GM23248 (cell line): ENCODE data around the gene LRFN3.

ENCODE experiments used
- EZH2 ChIP-seq: fragments of 200-600 bp; sonication (generic); IDR thresholded peaks from 2 replicates; pipeline ENCODE4 v1.6.1; 2018; ENCODE audit warnings: antibody characterized with exemption, mild to moderate bottlenecking; ENCODE audit not compliant: insufficient read depth, poor library complexity, severe bottlenecking
- EZH2phosphoT487 ChIP-seq: fragments of 200-600 bp; sonication (generic); IDR thresholded peaks from 2 replicates; pipeline ENCODE4 v1.6.1; 2018; ENCODE audit warnings: antibody characterized with exemption, moderate library complexity, mild to moderate bottlenecking, low read depth; ENCODE audit not compliant: insufficient read depth

DNA sequence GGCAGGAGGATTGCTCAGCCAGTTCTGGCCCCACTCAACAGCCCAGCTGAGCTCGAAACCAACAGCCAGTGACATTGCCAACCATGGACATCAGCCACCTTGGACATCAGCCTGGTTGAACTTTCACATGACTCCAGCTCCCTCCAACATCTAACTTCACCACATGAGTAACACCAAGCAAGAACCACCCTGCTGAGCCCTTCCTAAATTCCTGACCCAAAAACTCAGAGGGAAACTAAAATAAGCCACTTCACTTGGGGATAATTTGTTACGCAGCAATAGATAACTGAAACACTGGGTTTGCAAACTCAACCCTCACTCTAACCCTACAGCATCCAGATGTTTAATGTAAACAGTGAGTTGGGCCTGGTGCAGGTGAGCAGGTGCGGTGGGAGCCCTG, 10.7 kb upstream of the LRFN3 start:
- TF ChIP-seq EZH2 (no peak), EZH2phosphoT487 (no peak)
